BJ (cell line): ENCODE results near the gene BOLA1. TPM values are rescaled to one million over a fixed set of nuclear protein-coding genes. Genes with fewer than 3 reads are reported as not detected.
A peak's percentile ranks its signal among the peaks of the same experiment; 100 is the strongest.

ENCODE experiments used
- CTCF ChIA-PET: fragments of 350-600 bp; formaldehyde crosslinking; extraction: SDS; loops from one replicate; lab custom pipeline; 2021; ENCODE audit warnings: antibody characterized with exemption, inconsistent platforms; lab: Yijun Ruan, JAX
- POLR2A ChIA-PET: fragments of 300-600 bp; sonication (Branson Sonifier 250); formaldehyde crosslinking; extraction: SDS; loops from one replicate; lab custom pipeline; 2021; ENCODE audit warnings: antibody characterized with exemption; lab: Charles Lee
- DNase-seq: peaks from one replicate; pipeline ENCODE4 v3.0.0-alpha.2; 2011; ENCODE audit warnings: low read depth
- H3K27me3 ChIP-seq: 2 replicates; pipeline ENCODE4 v1.6.0; 2011; ENCODE audit warnings: low read length; ENCODE audit not compliant: control insufficient read depth, insufficient read depth
- H3K36me3 ChIP-seq: 2 replicates; pipeline ENCODE4 v1.5.1; 2011; ENCODE audit warnings: low read length; ENCODE audit not compliant: control insufficient read depth, insufficient read depth
- H3K4me3 ChIP-seq: 2 replicates; pipeline ENCODE4 v1.5.1; 2011; ENCODE audit warnings: low read depth, mild to moderate bottlenecking, control low read depth, low read length
- polyA plus RNA-seq: library from polyadenylated mRNA; depleted of rRNA; stranded (reverse); fragments of >200 nt; gene quantifications from 2 replicates; pipeline ENCODE4 v1.2.3, GENCODE V29; 2011
- TF ChIP-seq, protein P1 (sequence below): IDR thresholded peaks from 2 replicates; pipeline ENCODE4 v1.5.1; 2011; ENCODE audit warnings: low read depth, mild to moderate bottlenecking, control low read depth, inconsistent platforms, low read length, moderate library complexity; ENCODE audit not compliant: insufficient read depth

Gene BOLA1
- polyA plus RNA-seq, 1 experiment, result 21.0 TPM

DNA sequence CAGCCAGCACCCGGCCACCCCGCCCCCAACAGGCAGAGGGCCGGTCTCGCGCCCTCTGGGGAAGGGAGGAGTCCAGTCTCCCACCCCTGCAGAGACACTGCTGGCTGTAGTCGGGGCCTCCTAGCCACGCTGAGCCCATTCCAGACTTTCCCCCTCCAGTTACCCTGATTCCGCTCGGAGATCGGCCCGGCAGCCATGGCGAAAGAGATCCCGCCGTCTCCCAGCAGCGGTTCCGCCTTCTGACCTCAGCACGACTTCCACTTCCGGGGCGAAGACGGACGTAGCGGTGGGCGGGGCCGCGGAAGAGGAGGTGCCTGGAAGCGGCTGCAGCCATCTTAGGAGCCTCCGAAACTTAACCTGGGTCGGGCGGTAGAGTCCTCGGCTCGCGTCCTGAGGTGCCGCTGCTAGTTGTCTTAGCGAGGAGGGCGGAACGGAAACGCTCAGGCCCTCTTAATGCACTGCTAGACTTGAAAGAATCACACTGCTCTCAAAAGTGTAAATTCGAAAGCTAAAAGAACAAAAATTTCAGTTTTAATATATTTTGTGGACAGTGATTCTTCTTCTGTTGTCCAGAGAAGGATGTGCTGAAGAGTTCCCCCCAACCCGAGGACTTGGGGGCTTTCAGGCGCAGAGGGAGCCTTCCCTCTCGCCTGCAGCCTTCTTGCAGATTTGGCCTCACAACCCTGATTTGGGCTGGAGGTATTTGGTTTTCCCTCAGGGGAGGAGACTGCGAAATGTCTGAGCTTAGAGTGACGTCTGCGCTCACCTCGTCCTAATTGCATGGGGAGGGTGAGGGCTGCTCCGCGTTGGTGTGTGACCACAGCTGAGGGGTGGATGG is 28.4 kb downstream of the BOLA1 start, which contains the start of gene SF3B4:
Gene SF3B4 (minus strand): TSS at position 241 of the 838 bp plus-strand sequence. CDS start 44 bp downstream, at position 197.
- peak; percentile 59 for DNase-seq
- POLR2A ChIA-PET, result interaction anchor here (0.9 kb wide), 2 partner anchors 9 to 40 kb away, joined by 3 to 5 read pairs; partner anchors contain the start of gene MTMR11
- peak within 1 kb of the TSS; percentile 92 for H3K4me3 ChIP-seq
- CTCF ChIA-PET, result interaction anchor here (1.2 kb wide), 1 partner anchor 39 kb away, joined by 5 read pairs; no protein-coding TSS in a partner anchor
- TF ChIP-seq, protein P1, sequence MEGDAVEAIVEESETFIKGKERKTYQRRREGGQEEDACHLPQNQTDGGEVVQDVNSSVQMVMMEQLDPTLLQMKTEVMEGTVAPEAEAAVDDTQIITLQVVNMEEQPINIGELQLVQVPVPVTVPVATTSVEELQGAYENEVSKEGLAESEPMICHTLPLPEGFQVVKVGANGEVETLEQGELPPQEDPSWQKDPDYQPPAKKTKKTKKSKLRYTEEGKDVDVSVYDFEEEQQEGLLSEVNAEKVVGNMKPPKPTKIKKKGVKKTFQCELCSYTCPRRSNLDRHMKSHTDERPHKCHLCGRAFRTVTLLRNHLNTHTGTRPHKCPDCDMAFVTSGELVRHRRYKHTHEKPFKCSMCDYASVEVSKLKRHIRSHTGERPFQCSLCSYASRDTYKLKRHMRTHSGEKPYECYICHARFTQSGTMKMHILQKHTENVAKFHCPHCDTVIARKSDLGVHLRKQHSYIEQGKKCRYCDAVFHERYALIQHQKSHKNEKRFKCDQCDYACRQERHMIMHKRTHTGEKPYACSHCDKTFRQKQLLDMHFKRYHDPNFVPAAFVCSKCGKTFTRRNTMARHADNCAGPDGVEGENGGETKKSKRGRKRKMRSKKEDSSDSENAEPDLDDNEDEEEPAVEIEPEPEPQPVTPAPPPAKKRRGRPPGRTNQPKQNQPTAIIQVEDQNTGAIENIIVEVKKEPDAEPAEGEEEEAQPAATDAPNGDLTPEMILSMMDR, result no peak
- H3K36me3 ChIP-seq, result peaks cover 29% of the 10 kb centered on the region
- no peaks in the 10 kb centered on the region for H3K27me3 ChIP-seq

DNA sequence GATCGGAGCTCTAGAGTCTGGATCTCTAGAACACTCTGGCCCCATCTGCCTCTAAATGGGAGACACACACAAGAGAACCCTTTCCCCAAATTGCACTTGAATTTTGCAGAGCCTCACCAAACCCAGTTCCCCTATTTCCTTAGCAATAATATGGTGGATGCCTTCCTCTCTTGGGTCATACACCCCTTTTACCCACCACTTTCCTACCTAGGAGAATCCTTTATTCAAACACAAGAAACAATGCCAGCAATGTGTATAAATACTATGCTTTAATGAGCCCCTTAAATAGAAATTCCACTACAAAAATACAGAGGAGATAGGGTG is 29.0 kb downstream of the BOLA1 start:
- Histone ChIP-seq H3K36me3 (peaks cover 25% of the 10 kb centered on the region), H3K27me3 (no peaks in the 10 kb centered on the region), H3K4me3 (peak overlapping the region; percentile 92)
- ChIA-PET POLR2A (interaction anchor here (0.9 kb wide), 2 partner anchors 9 to 41 kb away, joined by 3 to 5 read pairs; partner anchors contain the start of gene MTMR11), CTCF (interaction anchor here (1.2 kb wide), 1 partner anchor 39 kb away, joined by 5 read pairs; no protein-coding TSS in a partner anchor)
- TF ChIP-seq, protein P1, result no peak
- no peak for DNase-seq

DNA sequence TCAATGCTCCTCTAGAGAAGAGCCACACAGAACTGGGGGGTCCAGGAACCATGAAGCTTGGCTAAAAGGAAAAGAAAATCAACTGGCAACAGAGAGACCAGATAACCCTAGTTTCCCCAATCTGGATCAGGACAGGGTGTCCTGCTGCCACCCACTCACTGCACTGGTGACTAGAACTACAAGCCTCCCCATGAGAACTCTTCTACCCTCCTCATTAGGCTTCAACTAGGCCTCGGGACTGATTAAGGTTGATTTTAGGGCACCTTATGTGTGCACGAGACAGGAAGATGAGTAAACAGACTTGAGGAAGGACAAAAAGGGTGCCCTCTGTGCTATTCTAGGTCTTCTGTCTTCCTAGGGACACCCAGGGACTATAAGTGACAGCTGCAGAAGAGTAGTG is 30.5 kb downstream of the BOLA1 start:
- peaks cover 16% of the 10 kb centered on the region for H3K36me3 ChIP-seq
- H3K27me3 ChIP-seq, result no peaks in the 10 kb centered on the region
- POLR2A ChIA-PET, result no interaction called here
- no peak overlapping the region for H3K4me3 ChIP-seq
- CTCF ChIA-PET, result no interaction called here
- TF ChIP-seq, protein P1, result no peak
- no peak for DNase-seq

DNA sequence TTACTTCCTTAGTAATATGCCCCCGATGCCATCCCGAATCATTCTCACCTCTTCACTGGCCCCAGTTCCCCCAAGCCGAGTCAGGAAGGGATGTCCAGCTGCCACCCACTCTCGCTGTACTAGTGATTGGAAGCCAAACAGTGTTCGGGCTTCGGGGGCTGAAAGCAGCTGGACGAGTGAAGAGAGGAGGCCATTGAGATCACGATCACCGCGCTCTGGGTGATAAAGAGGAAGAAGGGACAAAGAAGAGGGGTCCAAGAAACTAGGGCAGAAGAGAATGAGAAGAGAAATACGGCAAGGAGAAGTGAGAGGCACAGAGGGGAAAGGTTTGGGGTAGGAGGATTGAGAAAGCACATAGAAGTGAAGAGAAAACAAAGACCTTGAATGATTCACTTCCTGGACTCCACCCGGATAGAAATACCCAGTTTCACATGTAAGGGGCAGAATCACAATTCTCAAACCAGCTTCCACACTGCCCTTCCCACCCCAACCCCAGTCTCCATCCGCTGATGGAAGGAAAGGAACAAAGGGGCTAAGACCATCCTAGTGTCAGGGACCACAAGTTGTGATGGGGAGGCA is 31.9 kb downstream of the BOLA1 start:
- DNase-seq, result no peak
- POLR2A ChIA-PET, result no interaction called here

More for the DNA sequence above, 31.9 kb downstream of the BOLA1 start:
- TF ChIP-seq, protein P1, result no peak
- H3K4me3 ChIP-seq, result no peak overlapping the region
- CTCF ChIA-PET, result no interaction called here
- H3K27me3 ChIP-seq, result no peaks in the 10 kb centered on the region
- H3K36me3 ChIP-seq, result peaks cover 5% of the 10 kb centered on the region; the same call in 1 of the 2 replicates
